ENCODE measurements around the gene C14orf180.

DNA sequence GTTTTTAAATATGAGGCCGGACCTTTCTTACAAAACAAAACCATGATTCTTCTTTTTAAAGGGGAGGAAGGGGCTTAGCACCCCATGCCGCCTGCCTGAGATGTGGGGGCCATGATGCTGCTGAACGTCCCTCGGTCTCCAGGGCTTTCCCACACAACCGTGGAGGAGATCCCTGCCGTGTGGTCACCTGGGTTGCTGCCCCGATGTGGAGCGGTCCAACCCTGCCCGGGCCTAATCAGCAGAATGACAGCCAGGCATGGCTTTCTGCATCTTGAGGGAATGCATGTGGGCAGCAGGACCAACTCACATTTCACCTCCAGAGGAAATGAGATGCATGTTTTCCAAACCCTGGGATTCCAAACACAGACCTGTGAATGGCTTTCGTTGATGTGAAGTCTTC, 48.9 kb upstream of the C14orf180 start:
- no peak for TF ChIP-seq CTCF (tag by site-specific recombination; IDR thresholded peaks at IDR 0.05)
- no peak for TF ChIP-seq ZNF155 (tag by site-specific recombination; IDR thresholded peaks at IDR 0.05)
- no peak for TF ChIP-seq ZNF121 (tag by site-specific recombination; IDR thresholded peaks at IDR 0.05)
- TF ChIP-seq MYNN (tag by site-specific recombination; IDR thresholded peaks at IDR 0.05; ENCODE audit: borderline replicate concordance), result no peak
- no peak for TF ChIP-seq ATF2 (tag by site-specific recombination; IDR thresholded peaks at IDR 0.05; ENCODE audit: low read depth)
- TF ChIP-seq ZNF501 (tag by site-specific recombination; IDR thresholded peaks at IDR 0.05), result no peak
